Fibroblast of pulmonary artery (primary cell): ENCODE results near the gene C17orf107.

Source experiments
- DNase-seq: peaks from one replicate; pipeline ENCODE4 v3.0.0-alpha.2; 2010; ENCODE audit warnings: low read depth
- H3K4me3 ChIP-seq: replicated peaks from 2 replicates; pipeline ENCODE4 v1.5.1; 2011; ENCODE audit warnings: low read depth, mild to moderate bottlenecking, control low read depth, low read length, moderate library complexity
- CTCF ChIP-seq: IDR thresholded peaks from 2 replicates; pipeline ENCODE4 v1.5.1; 2011; ENCODE audit warnings: mild to moderate bottlenecking, control low read depth, low read length, inconsistent platforms; ENCODE audit errors: missing control alignments

C17orf107 gene

DNA sequence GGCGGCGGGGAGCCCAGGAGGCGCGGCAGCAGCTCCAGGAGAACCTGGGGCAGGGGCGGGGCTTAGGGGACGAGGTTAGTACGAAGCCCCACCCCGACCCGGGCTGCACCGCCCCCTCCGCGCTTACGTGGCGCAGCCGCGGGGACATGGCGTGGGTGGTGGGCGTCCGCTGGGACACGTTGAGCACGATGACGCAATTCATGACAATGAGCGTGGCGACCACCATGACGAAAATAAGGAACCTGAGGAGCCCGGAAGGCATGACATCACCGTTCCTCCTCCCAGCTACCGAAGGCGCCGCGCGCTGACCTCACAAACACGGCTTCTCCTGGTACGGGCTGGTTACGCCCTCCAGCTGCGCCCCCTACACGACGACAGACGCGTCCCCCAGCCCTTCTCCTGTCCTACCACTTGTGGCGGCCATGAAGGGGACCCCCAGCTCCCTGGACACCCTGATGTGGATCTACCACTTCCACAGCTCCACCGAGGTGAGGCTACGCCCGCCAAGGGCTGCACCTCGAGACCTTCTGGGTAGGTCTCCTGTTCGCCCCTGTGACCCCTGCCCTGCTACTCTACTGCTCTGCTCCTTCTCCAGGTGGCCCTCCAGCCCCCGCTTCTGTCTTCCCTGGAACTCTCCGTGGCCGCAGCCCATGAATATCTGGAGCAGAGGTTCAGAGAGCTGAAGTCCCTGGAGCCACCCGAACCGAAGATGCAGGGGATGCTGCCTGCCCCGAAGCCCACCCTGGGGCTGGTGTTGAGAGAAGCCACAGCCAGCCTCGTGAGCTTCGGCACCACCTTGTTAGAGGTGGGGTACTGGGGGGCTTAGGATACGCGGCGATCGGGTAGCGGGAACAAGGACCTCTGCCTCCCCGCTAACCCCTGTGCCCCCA is at the start of gene C17orf107:
Gene C17orf107 (plus strand): TSS at position 196 of the 890 bp plus-strand sequence. CDS start 227 bp downstream, at position 423.
- peak; percentile 87 for DNase-seq
- peak within 1 kb of the TSS; percentile 59 for H3K4me3 ChIP-seq
- no peak for TF ChIP-seq CTCF

DNA sequence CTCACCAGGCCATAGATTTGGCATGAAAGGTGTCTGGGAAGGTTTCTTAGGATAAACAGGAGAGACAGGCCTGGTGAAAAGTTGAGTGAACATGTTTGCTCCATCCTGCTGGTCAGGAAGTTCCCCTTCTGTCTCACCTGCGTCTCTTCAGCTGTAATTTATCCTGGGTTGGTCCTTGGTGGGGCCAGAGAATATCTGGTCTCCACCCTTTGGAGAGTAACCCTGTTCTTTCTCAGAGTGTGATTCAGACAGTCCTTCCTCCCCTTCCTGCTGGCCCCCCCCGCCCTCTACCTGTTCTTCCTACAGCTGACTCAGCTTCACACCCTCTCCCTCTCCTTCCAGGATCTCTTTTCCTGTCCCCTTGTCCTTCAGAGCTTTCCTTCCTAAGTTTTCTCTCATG is 49.1 kb upstream of the C17orf107 start:
- no peak for TF ChIP-seq CTCF
- no peak overlapping the region for H3K4me3 ChIP-seq
- DNase-seq = no peak

DNA sequence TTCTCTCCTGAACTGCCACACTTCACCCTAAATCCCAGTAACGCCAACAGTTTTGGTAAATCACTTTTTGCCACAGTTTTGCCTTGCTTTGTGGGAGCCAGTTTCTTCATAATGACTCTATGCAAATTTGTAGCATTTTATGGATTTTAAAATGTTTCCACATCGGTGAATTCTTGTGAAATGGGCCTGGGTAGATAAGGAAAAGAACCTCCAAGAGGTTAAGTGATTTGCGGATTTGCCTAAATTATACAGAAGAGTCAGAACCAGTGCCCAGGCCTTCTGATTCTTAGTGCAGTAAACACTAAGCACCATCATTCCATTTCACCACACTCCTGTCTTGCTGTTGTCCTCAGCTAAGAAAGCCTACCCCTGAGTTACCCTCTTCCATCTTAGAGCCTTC is 48.3 kb upstream of the C17orf107 start:
- no peak for DNase-seq
- H3K4me3 ChIP-seq = no peak overlapping the region

DNA sequence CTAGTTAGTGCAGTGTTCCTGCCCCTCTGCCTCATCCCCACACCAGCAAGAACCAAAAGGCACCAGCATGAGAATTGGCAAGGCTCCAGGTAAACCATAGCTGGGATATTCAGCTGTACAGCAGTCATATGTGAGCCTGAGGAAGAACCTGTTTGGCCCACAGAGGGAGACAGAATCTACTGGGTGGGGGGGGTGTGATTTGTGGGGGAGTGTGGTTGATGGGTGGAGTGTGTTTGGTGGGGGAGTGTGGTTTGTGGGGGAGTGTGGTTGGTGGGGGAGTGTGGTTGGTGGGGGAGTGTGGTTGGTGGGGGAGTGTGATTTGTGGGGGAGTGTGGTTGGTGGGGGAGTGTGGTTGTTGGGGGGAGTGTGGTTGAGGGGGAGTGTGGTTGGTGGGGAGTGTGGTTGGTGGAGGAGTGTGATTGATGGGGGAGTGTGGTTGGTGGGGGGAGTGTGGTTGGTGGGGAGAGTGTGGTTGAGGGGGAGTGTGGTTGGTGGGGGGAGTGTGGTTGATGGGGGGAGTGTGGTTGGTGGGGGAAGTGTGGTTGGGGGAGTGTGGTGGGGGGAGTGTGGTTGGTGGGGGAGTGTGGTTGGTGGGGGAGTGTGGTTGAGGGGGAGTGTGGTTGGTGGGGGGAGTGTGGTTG is 46.6 kb upstream of the C17orf107 start:
- peak; percentile 62 for DNase-seq

More for the DNA sequence above, 48.3 kb upstream of the C17orf107 start:
- no peak for TF ChIP-seq CTCF

DNA sequence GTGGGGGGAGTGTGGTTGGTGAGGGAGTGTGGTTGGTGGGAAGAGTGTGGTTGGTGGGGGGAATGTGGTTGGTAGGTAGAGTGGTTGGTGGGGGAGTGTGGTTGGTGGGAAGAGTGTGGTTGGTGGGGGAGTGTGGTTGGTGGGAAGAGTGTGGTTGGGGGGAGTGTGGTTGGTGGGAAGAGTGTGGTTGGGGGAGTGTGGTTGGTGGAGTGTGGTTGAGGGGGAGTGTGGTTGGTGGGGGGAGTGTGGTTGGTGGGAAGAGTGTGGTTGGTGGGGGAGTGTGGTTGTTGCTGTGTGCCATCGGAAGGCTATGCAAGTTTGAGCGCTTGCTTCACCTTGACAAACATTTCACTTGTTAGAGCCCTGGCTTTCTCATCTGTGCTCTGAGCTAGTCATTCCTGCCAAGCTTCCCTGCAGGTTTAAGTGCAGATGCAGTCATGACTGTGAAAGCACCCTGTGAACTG is 46.1 kb upstream of the C17orf107 start:
- no peak for TF ChIP-seq CTCF
- H3K4me3 ChIP-seq = no peak overlapping the region
- no peak for DNase-seq

More for the DNA sequence above, 46.6 kb upstream of the C17orf107 start:
- H3K4me3 ChIP-seq = no peak overlapping the region
- TF ChIP-seq CTCF = no peak

- no peak overlapping the region for H3K4me3 ChIP-seq
- TF ChIP-seq CTCF = no peak
- no peak for DNase-seq
Measured at GRCh38 chr17:4854111-4854681, 45.1 kb upstream of the C17orf107 start.
